C4-2B (cell line): Measurements from ENCODE around the gene MTUS2.

Experiments
- ZFX ChIP-seq: fragments of 450-650 bp; IDR thresholded peaks from 2 replicates; pipeline ENCODE4 v1.6.1; 2017
- TF ChIP-seq, protein P1 (sequence below): fragments of 450-650 bp; conservative IDR thresholded peaks from 2 replicates; pipeline ENCODE4 v1.5.1; 2017; ENCODE audit warnings: mild to moderate bottlenecking

- TF ChIP-seq, protein P1, sequence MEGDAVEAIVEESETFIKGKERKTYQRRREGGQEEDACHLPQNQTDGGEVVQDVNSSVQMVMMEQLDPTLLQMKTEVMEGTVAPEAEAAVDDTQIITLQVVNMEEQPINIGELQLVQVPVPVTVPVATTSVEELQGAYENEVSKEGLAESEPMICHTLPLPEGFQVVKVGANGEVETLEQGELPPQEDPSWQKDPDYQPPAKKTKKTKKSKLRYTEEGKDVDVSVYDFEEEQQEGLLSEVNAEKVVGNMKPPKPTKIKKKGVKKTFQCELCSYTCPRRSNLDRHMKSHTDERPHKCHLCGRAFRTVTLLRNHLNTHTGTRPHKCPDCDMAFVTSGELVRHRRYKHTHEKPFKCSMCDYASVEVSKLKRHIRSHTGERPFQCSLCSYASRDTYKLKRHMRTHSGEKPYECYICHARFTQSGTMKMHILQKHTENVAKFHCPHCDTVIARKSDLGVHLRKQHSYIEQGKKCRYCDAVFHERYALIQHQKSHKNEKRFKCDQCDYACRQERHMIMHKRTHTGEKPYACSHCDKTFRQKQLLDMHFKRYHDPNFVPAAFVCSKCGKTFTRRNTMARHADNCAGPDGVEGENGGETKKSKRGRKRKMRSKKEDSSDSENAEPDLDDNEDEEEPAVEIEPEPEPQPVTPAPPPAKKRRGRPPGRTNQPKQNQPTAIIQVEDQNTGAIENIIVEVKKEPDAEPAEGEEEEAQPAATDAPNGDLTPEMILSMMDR, result no peak
- TF ChIP-seq ZFX, result no peak
Measured at GRCh38 chr13:29359181-29359580, 539.0 kb downstream of the MTUS2 start.
